HepG2 (cell line): Measurements from ENCODE around the gene OR6S1. TPM values are rescaled to one million over a fixed set of nuclear protein-coding genes. Genes with fewer than 3 reads are reported as not detected.

Source experiments
- HNF4G ChIP-seq, 2 experiments: sonication (generic) in 1 of 2; formaldehyde crosslinking in 1 of 2; IDR thresholded peaks; 2 replicates each; pipeline versions ENCODE4 v1.4.0 to v1.6.1; 2011 to 2020; ENCODE audit warnings: borderline replicate concordance in 2 of 2, low read depth in 2 of 2, mild to moderate bottlenecking in 2 of 2, low read length in 1 of 2, missing genetic modification reagents in 1 of 2, moderate library complexity in 1 of 2
- IKZF1 ChIP-seq: fragments of 450-650 bp; IDR thresholded peaks from 2 replicates; pipeline ENCODE4 v1.7.1; 2016
- JUNB ChIP-seq: sonication (generic); formaldehyde crosslinking; IDR thresholded peaks from 2 replicates; pipeline ENCODE4 v1.8.0; 2022; ENCODE audit warnings: missing genetic modification reagents, mild to moderate bottlenecking, borderline replicate concordance
- LRRFIP1 ChIP-seq: sonication (generic); formaldehyde crosslinking; conservative IDR thresholded peaks from 2 replicates; pipeline ENCODE4 v1.4.0; 2020; ENCODE audit warnings: missing genetic modification reagents
- MAF1 ChIP-seq: sonication (generic); formaldehyde crosslinking; IDR thresholded peaks from 2 replicates; pipeline ENCODE4 v1.5.0; 2020; ENCODE audit warnings: missing genetic modification reagents, borderline replicate concordance
- MEIS2 ChIP-seq: sonication (generic); formaldehyde crosslinking; IDR thresholded peaks from 2 replicates; pipeline ENCODE4 v1.9.0; 2021; ENCODE audit warnings: mild to moderate bottlenecking, missing genetic modification reagents
- PCBP2 ChIP-seq: fragments of 200-400 bp; formaldehyde crosslinking; optimal IDR thresholded peaks from 2 replicates; pipeline ENCODE3; 2018; ENCODE audit warnings: low read length, low read depth; ENCODE audit not compliant: poor library complexity, severe bottlenecking
- PHF8 ChIP-seq: sonication (generic); formaldehyde crosslinking; IDR thresholded peaks from 2 replicates; pipeline ENCODE4 v1.5.0; 2020; ENCODE audit warnings: missing genetic modification reagents
- SIN3B ChIP-seq: fragments of 150-350 bp; IDR thresholded peaks from 2 replicates; pipeline ENCODE4 v1.6.1; 2014; ENCODE audit warnings: low read length
- THRA ChIP-seq: sonication (generic); formaldehyde crosslinking; IDR thresholded peaks from 2 replicates; pipeline ENCODE4 v1.4.0; 2020; ENCODE audit warnings: missing genetic modification reagents, borderline replicate concordance
- ZHX2 ChIP-seq, 2 experiments: sonication (generic) in 1 of 2; formaldehyde crosslinking in 1 of 2; IDR thresholded peaks; 2 replicates each; pipeline versions ENCODE4 v1.6.1 to v1.9.0; 2014 to 2022; ENCODE audit warnings: antibody characterized with exemption in 1 of 2, borderline replicate concordance in 1 of 2, inconsistent platforms in 1 of 2, low read depth in 1 of 2, missing genetic modification reagents in 1 of 2
- ZMYM4 ChIP-seq: sonication (generic); formaldehyde crosslinking; IDR thresholded peaks from 2 replicates; pipeline ENCODE4 v1.8.1; 2023; ENCODE audit warnings: mild to moderate bottlenecking, missing genetic modification reagents
- ZNF616 ChIP-seq: sonication (generic); formaldehyde crosslinking; IDR thresholded peaks from 2 replicates; pipeline ENCODE4 v1.5.0; 2020; ENCODE audit warnings: low read depth, mild to moderate bottlenecking, missing genetic modification reagents
- ZNF678 ChIP-seq: sonication (generic); formaldehyde crosslinking; IDR thresholded peaks from 2 replicates; pipeline ENCODE4 v1.4.0; 2020; ENCODE audit warnings: mild to moderate bottlenecking, missing genetic modification reagents
- ZNF839 ChIP-seq: sonication (generic); formaldehyde crosslinking; IDR thresholded peaks from 2 replicates; pipeline ENCODE4 v1.4.0; 2020; ENCODE audit warnings: missing genetic modification reagents, mild to moderate bottlenecking, borderline replicate concordance
- ZNF883 ChIP-seq: sonication (generic); formaldehyde crosslinking; IDR thresholded peaks from 2 replicates; pipeline ENCODE4 v1.5.1; 2020; ENCODE audit warnings: mild to moderate bottlenecking, missing genetic modification reagents; ENCODE audit errors: not compliant biosample characterization
- polyA plus RNA-seq, 8 experiments: library from polyadenylated mRNA; depleted of rRNA in 3 of 8; stranded (reverse) in 7 of 8; unstranded in 1 of 8; fragments of >200 nt; fragmentation: Illumina TruSeq in 4 of 8; extraction: Trizol in 4 of 8; gene quantifications; 2 replicates each; pipeline versions ENCODE4 v1.2.1 to v1.2.3, GENCODE V29; 2011 to 2016; ENCODE audit warnings: low read depth in 4 of 8, missing spikeins in 1 of 8, mixed read lengths in 1 of 8; ENCODE audit not compliant: insufficient read depth in 1 of 8
- total RNA-seq, 5 experiments: library from RNA; depleted of rRNA; stranded (reverse); fragments of >200 nt; fragmentation: Illumina TruSeq; extraction: Trizol; gene quantifications; 2 replicates each; pipeline ENCODE4 v1.2.3, GENCODE V29; 2016; ENCODE audit warnings: low read depth in 1 of 5

Gene OR6S1
- total and polyA plus RNA-seq, 2 of the 13 experiments (the other 11 are each of a cell fraction or from before 2014, with no cell fraction given), result 0.09 TPM; not detected in 1

GRCh38 chr14:20682435-20683124, 41.1 kb upstream of the OR6S1 start (continued):
- no peak for TF ChIP-seq THRA (CRISPR knock-in tag)
- TF ChIP-seq HNF4G (IDR thresholded peaks at IDR 0.05; ENCODE audit: borderline replicate concordance, low read depth, low read length), result no peak
- TF ChIP-seq HNF4G (CRISPR knock-in tag; IDR thresholded peaks at IDR 0.05; ENCODE audit: borderline replicate concordance, low read depth), result no peak
- TF ChIP-seq JUNB (CRISPR knock-in tag), result no peak
- TF ChIP-seq ZNF839 (CRISPR knock-in tag), result no peak; the same call in 1 of the 2 replicates
- TF ChIP-seq LRRFIP1, result no peak
- TF ChIP-seq ZHX2 (IDR thresholded peaks at IDR 0.05; ENCODE audit: low read depth), result peak; percentile 85
- TF ChIP-seq ZHX2 (CRISPR knock-in tag; IDR thresholded peaks at IDR 0.05; ENCODE audit: borderline replicate concordance), result no peak
- TF ChIP-seq SIN3B, result no peak
- no peak for TF ChIP-seq PCBP2
- TF ChIP-seq MAF1 (CRISPR knock-in tag), result no peak
- TF ChIP-seq MEIS2 (CRISPR knock-in tag), result no peak
- no peak for TF ChIP-seq ZNF883 (CRISPR knock-in tag)
- TF ChIP-seq ZMYM4 (CRISPR knock-in tag), result peak; percentile 25
- TF ChIP-seq ZNF678 (CRISPR knock-in tag), result peak; percentile 51; the same call in 1 of the 2 replicates
- peak; percentile 80 for TF ChIP-seq ZNF616 (CRISPR knock-in tag)
- no peak for TF ChIP-seq IKZF1
- peak; percentile 71 for TF ChIP-seq PHF8 (CRISPR knock-in tag)
